GM21737 (cell line): Measurements from ENCODE around the gene PRPF40A.

Experiments
- ATAC-seq: cut with Tn5 transposase; IDR thresholded peaks from one replicate; pipeline ENCODE4 v1.9.1; 2021; ENCODE audit warnings: mild to moderate bottlenecking, moderate library complexity; ENCODE audit not compliant: unreplicated experiment

PRPF40A gene

DNA sequence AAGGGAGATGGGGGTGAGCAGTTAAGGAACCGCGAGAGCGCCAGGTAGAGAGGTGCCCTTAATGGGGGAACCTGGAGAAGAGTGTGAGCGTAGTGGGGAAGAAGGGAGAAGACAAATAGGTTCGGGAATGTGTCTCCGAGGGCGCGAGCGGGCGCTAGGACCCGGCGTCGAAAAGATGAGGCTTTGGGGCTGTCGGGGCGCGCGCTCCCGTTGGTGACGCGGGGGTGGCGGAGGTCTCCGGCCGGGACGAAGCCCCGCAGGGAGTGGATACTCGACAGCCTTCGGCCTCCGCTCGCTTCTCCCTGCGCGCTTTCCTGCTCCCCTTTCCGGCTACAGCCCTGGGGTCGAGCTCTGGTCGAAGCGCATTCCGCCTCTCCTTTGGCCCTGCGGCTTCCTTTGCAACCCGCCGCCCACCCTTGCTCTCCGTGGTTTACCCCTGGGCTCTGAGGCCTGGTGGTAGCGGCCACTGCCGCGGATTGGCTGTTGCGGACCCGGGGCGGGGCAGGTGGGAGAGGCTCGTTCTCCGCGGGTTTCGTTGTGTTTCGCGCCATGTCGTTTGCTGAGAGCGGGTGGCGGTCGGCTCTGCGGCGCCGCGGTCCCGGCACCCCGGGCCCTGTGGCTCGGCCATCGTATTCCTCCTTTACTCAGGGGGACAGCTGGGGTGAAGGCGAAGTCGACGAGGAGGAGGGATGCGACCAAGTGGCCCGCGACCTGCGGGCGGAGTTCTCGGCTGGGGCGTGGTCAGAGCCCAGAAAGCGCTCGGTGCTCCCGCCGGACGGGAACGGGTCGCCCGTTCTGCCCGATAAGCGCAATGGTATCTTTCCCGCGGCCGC is 1.0 kb upstream of the PRPF40A start, which contains the start of gene ARL6IP6:
Gene ARL6IP6 (plus strand): TSS at position 545 of the 833 bp plus-strand sequence. CDS start 5 bp downstream, at position 550.
- peak; percentile 65 for ATAC-seq

DNA sequence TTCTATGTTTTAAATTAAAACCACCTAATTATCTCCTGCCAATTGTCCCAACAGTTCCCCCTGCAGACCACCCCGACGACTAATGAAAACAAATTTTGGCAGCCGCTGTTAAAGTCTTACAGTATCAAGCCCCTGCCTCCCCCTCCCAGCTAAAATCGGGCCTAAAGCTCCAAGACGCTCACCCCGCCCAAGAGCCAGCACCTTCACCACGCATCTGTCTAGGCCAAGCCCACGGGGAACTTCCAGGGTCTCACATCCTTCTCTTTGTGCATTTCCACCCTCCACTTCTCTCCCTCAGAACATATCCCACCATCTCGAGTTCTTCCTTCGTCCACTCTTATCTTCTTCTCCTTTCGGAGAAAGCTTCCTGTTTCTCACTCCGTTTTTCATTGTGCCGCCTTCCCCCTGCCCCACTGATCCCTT is 445 bp downstream of the PRPF40A start:
- ATAC-seq = no peak

DNA sequence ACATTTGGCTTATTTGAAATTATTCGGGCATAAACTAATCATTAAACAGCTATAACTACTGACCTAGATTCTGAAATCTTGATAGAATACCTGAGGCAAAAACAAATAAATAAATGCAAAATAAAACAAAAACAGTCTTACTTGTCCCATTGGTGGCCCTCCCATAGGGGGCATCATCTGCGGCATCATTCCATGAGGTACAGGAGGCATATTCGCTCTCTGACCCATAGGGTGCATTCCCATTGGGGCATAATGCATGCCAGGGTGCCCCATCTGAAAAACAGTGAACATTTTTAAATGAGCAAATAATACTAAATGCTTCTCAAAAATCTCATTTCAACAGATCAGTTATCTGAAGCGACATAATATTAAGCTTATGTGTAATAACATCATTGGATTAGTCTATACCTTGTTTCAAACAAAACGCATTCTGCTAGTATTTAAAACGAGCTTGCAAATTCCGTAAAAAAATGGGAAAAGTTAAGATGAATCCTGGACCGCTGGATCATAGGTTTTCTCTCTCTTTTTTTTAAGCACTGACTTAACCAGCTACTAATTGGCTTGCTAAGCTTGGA is 1.3 kb downstream of the PRPF40A start:
- no peak for ATAC-seq

DNA sequence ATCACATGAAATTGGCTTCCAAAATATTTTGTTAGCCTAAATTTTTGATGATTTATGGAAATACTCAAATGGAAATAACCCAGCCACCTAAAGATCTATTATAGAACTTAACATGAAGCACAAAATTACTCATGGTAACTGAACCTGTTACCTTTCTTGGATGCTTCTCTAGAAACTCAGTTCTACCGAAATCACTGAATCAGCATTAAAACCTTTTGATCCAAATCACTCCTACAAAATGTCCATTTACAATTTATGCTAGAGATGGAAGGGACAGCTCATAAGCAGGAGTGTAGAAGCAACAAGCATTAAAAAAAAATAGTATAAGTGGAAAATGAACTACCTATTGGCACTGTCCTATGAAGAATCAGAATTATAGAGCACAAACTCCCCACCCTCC is 2.1 kb downstream of the PRPF40A start:
- no peak for ATAC-seq

DNA sequence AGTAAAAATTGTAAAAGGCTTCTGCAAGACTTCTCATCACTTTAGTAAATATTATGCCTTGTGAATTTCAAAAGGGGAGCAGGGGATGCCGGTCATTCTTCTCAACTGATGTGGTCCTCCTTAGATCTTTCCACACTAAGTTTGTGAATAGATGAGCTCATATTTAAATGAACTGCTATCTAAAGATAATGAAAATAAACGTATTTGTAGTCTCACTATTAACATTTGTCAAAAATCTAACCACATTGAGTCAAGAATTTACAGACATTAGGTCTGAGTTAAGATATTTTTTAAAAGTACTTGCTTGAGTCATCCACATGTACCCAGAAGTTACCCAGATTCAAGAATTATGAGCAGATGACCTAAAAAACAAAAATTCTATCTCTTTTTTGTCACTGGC is 6.5 kb downstream of the PRPF40A start:
- ATAC-seq = no peak

DNA sequence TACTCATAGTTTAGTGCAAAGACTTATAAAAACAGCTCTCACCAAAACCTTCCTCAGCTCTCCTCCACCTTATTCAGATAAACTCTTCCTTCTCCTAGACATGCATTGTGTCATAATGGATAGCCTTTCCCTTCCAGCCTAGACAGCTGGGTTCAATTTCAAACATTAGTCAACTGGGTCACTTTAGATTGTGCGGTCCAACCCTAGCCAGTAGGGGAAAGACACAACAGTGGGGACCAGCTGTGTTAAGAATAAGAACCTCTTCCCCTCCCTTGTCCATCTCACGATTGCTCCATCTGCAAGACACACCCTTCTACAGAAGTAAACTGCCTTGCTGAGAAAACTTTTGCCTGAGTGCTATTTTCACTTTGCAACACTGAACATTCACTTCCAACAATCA is 8.5 kb downstream of the PRPF40A start:
- ATAC-seq = no peak

DNA sequence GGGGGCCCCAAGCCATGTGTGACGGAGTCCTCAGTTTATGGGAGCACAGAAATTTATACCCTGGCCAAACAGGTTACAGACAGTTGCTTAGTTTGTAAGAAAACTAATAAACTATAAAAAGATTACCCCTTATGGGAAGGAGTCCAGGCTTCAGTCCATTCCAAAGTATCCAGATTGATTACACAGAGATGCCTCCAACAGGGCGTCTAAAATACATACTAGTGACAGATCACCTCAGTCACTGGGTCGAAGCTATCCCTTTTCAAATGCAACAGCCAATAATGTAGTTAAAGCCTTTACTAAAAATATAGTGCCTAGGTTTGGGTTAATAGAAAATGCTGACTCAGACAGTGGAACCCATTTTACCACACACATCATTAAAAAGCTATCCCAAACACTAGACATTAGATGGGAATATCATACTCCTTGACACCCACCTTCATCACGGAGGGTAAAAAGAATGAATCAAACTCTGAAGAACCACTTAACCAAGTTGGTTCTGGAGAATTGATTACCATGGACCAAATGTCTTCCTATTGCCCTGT is 10.7 kb downstream of the PRPF40A start:
- no peak for ATAC-seq

DNA sequence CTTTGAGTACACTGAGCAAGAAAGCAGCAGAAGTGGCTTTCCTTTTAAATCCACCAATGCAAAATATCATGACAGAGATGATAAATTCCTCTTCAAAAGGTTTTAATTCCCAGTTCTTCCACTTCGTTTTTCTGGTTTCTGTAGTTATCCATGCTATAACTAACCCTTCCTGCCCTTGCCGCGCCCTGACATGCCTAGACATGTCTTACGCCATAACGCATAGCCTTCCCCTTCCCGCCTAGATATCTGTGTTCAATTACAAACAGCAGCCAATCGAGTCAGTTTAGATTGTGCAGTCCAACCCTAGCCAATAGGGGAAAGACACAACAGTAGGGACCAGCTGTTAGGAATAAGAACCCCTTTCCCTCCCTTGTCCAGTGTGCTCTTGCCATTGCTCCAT is 16.1 kb downstream of the PRPF40A start:
- ATAC-seq = no peak

DNA sequence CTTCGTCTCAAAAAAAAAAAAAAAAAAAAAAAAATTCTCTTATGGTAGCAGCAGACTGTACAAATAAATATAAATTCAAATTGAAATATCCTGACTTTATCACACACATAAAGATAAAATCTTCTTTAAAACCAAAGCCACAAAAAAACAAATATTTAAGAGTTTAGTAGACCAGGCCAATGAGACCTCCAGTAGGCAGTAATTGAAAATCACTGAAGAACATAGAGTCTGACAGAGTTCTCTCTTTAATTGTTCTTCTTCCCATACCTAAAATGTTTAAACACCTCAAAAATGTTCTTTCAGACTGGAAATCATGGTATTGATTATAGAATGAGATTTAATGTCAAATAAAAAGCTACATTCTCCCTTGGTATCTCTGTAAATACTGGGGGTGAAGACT is 20.8 kb downstream of the PRPF40A start:
- no peak for ATAC-seq

DNA sequence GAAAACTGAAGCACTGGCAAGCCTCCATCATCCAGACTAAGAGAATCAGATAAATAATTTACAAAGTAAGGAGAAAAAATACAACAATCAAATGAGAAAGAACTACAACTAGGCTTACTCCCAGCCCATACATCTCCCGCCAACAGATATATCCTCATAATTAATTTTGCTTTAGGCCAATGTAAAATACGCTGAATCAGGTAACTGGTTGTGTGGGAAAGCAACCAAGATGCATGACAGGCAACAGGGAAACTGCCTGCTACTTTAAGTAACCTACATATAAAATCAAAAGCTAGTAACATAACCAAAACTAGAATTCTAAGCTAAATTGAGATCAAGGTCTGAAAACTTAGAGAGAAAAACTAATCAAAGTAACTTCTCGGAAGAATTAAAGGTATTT is 21.5 kb downstream of the PRPF40A start:
- no peak for ATAC-seq

DNA sequence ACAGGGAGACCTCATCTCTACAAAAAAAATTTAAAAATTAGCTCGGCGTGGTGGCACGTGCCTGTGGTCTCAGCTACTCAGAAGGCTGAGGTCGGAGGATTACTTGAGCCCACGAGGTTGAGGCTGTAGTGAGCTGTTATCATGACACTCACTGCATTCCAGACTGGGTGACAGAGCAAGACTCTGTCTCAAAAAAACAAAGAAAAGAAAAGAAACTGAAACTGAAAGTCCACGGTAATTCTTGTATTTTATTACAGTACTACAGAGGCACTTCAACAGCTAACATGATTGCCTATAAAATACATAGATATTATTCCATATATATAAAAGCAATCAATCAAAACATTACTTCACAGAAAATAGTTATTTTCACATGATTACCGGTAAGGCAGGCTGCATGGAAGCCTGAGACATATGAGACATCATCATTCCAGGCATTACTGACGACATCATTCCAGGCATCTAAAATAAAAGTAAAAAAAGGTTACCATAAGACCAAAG is 23.1 kb downstream of the PRPF40A start:
- peak; percentile 50 for ATAC-seq

DNA sequence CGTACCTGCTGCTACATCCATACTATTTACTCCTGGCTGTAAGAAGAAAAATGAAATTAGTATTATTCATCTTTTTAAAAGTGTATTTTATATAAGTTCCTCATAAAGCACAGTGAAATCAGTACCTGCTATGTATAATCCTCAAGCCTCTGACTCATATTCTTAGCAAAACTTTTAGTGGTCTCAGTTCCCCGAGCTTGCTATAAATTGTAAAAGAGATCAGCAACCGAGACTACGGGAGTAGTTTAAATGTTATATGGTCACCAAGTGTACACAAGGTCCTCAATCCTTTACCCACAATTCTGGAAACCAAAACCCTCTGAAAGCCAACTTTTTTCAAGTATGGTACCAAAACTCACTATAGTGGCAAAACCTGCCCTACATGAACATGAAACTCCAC is 24.2 kb downstream of the PRPF40A start:
- ATAC-seq = peak; percentile 81

DNA sequence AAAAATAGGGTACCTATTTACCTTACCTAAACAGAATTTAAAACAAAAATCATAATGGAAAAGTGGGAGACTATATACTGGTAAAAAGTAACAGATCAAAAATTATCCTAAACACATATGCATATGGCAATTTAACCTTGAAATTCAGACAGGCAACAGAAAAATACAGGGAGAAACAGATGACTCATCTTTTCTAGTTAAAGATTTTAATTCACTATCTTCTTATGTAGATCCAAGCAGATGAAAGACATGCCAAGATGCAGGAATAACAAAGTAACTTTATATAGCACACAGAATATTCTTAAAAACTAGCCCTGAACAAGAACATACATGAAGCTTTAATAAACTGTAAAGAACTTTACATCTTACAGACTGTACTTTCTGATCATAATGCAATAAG is 30.9 kb downstream of the PRPF40A start:
- no peak for ATAC-seq

DNA sequence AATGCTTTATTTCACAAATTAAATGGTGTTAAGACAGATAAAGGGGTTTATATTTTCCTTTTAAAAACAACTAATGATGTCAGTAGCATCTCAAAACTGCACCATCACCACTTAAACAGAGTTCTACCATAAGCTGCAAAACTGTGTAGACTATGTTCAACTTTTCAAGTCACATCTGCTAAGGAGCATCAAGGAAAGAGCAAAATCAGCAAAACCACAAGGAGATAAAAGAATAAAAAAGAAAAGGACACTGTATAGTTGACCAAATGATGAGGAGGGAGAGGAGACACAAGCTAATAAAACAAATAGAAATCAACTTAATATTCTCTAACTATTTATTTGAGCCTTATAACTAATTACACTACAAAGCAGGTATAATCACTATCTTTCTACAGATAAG is 33.9 kb downstream of the PRPF40A start:
- no peak for ATAC-seq

DNA sequence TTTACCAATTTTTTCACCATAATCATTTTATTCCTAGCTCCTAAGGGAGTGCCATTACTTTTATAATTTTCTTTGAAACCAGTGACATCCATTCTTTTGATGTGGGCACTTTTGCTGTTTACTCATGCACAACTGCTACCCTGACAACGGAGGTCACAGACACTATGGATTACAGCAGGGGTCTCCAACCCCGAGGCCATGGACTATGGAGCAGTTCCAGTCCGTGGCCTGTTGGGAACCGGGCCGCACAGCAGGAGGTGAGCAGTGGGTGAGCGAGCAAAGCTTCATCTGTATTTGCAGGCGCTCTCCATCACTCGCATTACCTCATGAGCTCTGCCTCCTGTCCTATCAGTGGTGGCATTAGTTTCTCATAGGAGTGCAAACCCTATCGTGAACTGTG is 34.6 kb downstream of the PRPF40A start:
- no peak for ATAC-seq

DNA sequence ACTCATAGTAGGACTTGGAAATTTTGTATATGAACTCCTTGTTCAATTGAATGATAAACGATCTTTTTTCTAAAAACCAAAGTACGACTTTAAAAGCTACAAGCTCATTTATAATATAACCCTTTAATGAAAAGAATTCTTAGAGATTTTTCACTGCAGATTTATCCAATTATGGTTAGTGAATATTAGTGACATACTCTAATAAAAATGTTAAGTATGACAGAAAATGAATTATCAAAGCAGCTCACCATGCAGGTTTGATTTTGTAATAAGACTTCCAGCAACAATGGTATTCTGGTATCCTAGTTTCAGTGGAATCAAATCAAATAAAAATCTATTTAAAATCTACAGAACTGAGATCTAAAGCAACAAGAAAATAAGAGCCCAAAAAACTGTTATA is 38.5 kb downstream of the PRPF40A start:
- no peak for ATAC-seq

DNA sequence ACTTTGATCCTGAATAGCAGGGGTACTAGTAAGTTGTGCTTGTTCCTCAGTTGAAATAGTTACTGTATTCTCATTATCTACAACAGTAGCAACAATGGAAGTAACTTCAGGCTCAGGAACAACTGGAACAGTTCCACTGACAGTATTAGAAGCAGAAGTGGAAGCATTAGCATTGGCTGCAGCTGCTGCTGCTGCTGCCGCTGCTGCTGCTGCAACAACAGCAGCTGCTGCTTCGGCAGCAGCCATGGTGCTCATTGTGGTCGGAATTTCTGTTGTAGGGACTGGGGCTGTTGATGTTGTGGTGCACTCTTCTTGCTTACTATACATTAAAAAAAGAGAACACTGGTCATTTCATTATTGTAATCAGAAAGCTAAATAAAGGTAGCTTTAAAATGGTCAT is 40.8 kb downstream of the PRPF40A start:
- no peak for ATAC-seq

DNA sequence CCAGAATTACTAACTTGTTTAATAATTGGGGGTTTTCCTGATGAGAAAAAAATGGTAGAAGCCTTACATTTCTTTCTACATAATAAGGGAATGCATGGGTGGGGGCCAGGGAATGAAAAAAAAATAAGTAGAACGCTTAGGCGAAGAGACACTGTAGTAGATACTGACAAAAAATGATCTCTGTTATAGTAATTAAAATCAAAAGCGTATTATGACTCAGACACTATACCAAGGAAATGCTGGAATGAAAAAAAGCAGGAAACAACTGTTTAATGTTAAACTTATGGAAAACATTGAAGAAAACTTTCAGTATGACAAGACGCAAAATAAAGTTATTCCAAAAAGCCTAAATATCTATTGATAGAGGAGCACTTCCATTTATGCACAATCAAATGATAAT is 42.9 kb downstream of the PRPF40A start:
- no peak for ATAC-seq

DNA sequence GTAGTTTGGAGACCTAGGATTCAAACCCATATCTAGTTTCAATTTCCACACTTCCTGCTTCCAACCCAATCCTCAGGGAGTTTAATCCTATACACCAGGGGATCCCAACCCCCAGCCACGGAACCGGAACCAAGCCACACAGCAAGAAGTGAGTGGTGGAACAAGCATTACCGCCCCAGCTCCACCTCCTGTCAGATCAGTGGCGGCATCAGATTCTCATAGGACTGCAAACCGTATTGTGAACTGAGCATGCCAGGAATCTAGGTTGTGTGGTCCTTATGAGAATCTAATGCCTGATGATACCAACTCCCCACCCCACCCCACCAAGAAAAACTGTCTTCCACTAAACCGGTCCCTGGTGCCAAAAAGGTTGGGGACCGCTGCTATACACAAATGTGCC is 52.5 kb downstream of the PRPF40A start:
- ATAC-seq = no peak

DNA sequence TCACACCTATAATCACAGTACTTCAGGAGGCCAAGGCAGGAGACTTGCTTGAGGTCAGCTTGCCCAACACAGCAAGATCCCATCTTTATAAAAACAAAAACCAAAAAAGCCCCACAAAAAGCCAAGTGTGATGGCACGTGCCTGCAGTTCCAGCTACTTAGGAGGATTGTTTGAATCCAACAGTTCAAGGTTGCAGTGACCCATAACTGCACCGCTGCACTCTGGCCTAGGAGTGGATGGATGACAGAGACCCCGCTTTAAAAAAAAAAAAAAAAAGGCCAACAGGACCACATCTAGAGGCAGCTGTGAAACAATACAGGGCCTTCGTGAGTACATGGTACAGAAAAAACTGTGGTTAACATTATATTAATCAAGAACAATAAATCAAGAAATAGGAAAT is 56.2 kb downstream of the PRPF40A start:
- ATAC-seq = no peak

DNA sequence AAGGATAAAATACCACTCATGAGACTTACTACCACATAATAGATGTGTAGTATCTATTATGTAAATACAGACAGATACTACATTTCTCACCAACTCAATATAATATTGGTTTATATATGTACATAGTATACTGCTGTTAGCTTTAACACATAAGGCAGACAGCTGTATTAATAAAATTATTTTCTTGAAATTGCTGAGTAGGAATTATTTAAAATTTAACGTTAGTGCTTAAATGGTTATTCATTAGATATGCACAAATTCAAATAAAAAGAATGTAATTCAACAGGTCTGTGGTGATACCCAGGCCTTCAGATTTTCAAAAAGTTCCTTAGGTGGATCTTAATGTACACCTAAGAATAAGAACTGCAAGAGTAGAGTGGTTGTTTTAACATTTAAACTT is 59.0 kb downstream of the PRPF40A start:
- ATAC-seq = no peak

DNA sequence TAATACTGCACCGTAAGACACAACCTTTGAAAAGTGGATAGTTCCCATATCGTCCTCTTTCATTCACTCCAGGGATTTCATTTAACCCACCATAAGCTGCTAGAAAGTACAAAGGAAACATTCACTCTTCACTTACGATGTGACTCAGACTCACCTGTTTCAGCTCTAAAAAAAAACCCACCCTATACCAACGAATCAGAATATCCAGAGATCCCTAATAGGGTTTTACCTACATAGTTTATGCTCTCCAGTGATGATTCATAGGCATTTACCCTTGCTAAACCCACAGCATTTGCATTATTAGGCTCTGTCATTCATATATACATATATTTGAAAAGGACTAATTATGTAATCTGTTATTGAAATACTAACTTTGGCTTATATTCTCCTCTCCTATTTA is 60.2 kb downstream of the PRPF40A start:
- peak; percentile 65 for ATAC-seq
